Spleen (tissue), 11 donors: ENCODE results near the gene MPP4. TPM values are rescaled to one million over a fixed set of nuclear protein-coding genes. Genes with fewer than 3 reads are reported as not detected.
"Not testable (repeated sequence)": the region's sequence is repeated elsewhere in the genome, so short reads cannot be mapped to it uniquely, and the experiment has no call there.

ENCODE experiments used
- DNase-seq: peaks from one replicate; pipeline ENCODE4 v3.0.0-alpha.2; 2020
- H3K27ac ChIP-seq, 8 donors: fragments of 200-600 bp; sonication (generic) in 7 of 8; 1 replicate in 4 of 8; 2 replicates in 4 of 8; pipeline versions ENCODE4 v1.5.0 to v1.8.0; 2016 to 2021; ENCODE audit warnings: inconsistent platforms in 4 of 8, mild to moderate bottlenecking in 4 of 8, moderate library complexity in 1 of 8
- H3K27me3 ChIP-seq, 7 donors: fragments of 200-600 bp; sonication (generic) in 6 of 7; replicated peaks in 1 of 7; 1 replicate in 4 of 7; 2 replicates in 3 of 7; pipeline versions ENCODE4 v1.5.0 to v1.8.0; 2016 to 2021; ENCODE audit warnings: inconsistent platforms in 3 of 7, mild to moderate bottlenecking in 1 of 7
- H3K36me3 ChIP-seq, 6 donors: fragments of 200-600 bp; sonication (generic) in 5 of 6; 1 replicate in 4 of 6; 2 replicates in 2 of 6; pipeline versions ENCODE4 v1.5.0 to v1.8.0; 2016 to 2021; ENCODE audit warnings: inconsistent platforms in 2 of 6
- H3K4me1 ChIP-seq, 6 donors: fragments of 200-600 bp; sonication (generic) in 5 of 6; 1 replicate in 3 of 6; 2 replicates in 3 of 6; pipeline versions ENCODE4 v1.5.0 to v1.8.0; 2016 to 2021; ENCODE audit warnings: inconsistent platforms in 3 of 6
- H3K4me3 ChIP-seq, 8 donors: fragments of 200-600 bp; sonication (generic) in 7 of 8; 1 replicate in 4 of 8; 2 replicates in 4 of 8; pipeline versions ENCODE4 v1.5.0 to v1.8.0; 2016 to 2021; ENCODE audit warnings: inconsistent platforms in 4 of 8, mild to moderate bottlenecking in 4 of 8, moderate library complexity in 2 of 8
- H3K9me3 ChIP-seq, 8 donors: fragments of 200-600 bp; sonication (generic) in 7 of 8; 1 replicate in 4 of 8; 2 replicates in 4 of 8; pipeline versions ENCODE4 v1.5.0 to v1.8.0; 2016 to 2021; ENCODE audit warnings: inconsistent platforms in 4 of 8
- POLR2A ChIP-seq, 3 donors: fragments of 450-650 bp; IDR thresholded peaks; one replicate each; pipeline ENCODE4 v1.5.1; 2017; ENCODE audit warnings: antibody characterized with exemption in 3 of 3, mild to moderate bottlenecking in 1 of 3
- POLR2AphosphoS5 ChIP-seq, 3 donors: sonication (generic); formaldehyde crosslinking; IDR thresholded peaks; one replicate each; pipeline ENCODE4 v1.5.1; 2017; ENCODE audit warnings: antibody characterized with exemption in 3 of 3
- WGBS, 5 donors: extraction: QIAGEN DNeasy Blood & Tissue Kit in 3 of 5; methylation state at CpG; one replicate each; pipeline versions ENCODE4 v1.1.5 to v1.1.7; 2013 to 2018; 5-methylcytosine and 5-hydroxymethylcytosine counted together
- intact Hi-C: fragments of 100-400 bp; cut with DNase I; formaldehyde crosslinking; loops from one replicate; pipeline ENCODE4 v1.15.0; 2023; ENCODE audit warnings: low total_unique reads
- polyA plus RNA-seq, 3 donors: library from polyadenylated mRNA; stranded (reverse); fragments of 200-250 nt; gene quantifications; one replicate each; pipeline ENCODE4 v1.2.1, GENCODE V29; 2013
- total RNA-seq, 7 donors: library from RNA; depleted of rRNA in 3 of 7; stranded (reverse); fragments of >200 nt in 3 of 7; fragmentation: NEBNext Ultra II Directional in 4 of 7; extraction: Animal tissue kit (Norgen Biotek cat#: 25700) in 4 of 7; gene quantifications; one replicate each; pipeline versions ENCODE4 v1.1.0 to v1.2.1, GENCODE V29; 2016 to 2021
- TF ChIP-seq, protein P1 (sequence below), 11 experiments: fragments of 200-600 bp in 7 of 11; fragments of 450-650 bp in 4 of 11; sonication (generic) in 4 of 11; IDR thresholded peaks in 8 of 11; conservative IDR thresholded peaks in 3 of 11; 1 replicate in 7 of 11; 2 replicates in 4 of 11; pipeline versions ENCODE4 v1.4.0 to v1.8.0; 2016 to 2021; ENCODE audit warnings: antibody characterized with exemption in 11 of 11, inconsistent platforms in 4 of 11, mild to moderate bottlenecking in 1 of 11
- donor health status: healthy with polysubstance abuse.
- donor health status: DM: no; HTN: no; CAD: no; lungs with moderate emphysema.
- donor health status: DM: no; HTN: no; CAD: no.
- donor health status: Bipolar disorder and iron deficiency.
- donor health status: healthy.
- donor health status: DM: no; HTN: no; CAD: no.
- donor health status: DM: yes; HTN: yes; CAD: no.

Gene MPP4
- total and polyA plus RNA-seq, 10 donors = 0.13 to 4.3 (median 1.1) TPM

DNA sequence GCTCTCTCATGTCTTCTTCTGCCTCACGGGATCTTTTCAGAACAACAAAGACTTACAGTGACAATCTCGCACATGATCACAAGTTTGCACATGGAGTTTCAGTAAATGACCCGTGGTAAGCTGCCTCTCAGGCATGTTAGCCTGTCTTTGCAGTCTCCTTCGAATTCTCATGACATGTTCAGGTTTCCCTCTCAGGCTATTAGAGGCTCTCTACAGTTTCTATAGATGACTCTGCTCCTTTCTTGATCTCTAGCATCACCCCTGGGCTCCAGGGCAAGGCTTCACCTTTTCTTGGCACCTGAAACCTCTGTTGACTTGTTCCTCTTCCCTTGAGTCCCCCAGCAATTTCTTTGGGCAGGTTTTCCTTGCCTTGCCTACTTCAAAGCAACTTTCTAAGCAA, 23.0 kb downstream of the MPP4 start:
- H3K36me3 ChIP-seq = no peaks in the 10 kb centered on the region
- no peak overlapping the region for H3K4me3 ChIP-seq
- peaks cover 0 to 4% (median 0%) of the 10 kb centered on the region in 8 donors for H3K9me3 ChIP-seq
- TF ChIP-seq, protein P1, sequence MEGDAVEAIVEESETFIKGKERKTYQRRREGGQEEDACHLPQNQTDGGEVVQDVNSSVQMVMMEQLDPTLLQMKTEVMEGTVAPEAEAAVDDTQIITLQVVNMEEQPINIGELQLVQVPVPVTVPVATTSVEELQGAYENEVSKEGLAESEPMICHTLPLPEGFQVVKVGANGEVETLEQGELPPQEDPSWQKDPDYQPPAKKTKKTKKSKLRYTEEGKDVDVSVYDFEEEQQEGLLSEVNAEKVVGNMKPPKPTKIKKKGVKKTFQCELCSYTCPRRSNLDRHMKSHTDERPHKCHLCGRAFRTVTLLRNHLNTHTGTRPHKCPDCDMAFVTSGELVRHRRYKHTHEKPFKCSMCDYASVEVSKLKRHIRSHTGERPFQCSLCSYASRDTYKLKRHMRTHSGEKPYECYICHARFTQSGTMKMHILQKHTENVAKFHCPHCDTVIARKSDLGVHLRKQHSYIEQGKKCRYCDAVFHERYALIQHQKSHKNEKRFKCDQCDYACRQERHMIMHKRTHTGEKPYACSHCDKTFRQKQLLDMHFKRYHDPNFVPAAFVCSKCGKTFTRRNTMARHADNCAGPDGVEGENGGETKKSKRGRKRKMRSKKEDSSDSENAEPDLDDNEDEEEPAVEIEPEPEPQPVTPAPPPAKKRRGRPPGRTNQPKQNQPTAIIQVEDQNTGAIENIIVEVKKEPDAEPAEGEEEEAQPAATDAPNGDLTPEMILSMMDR (IDR thresholded peaks at IDR 0.05 in 8 of 11, conservative IDR thresholded peaks at IDR 0.05 in 3 of 11) = no peak
- no peak for TF ChIP-seq POLR2AphosphoS5 (IDR thresholded peaks at IDR 0.05)
- TF ChIP-seq POLR2A (IDR thresholded peaks at IDR 0.05) = no peak
- H3K27me3 ChIP-seq = no peaks in the 10 kb centered on the region
- H3K4me1 ChIP-seq = no peaks in the 10 kb centered on the region
- no peak for DNase-seq
- no peak overlapping the region for H3K27ac ChIP-seq
- intact Hi-C loops = no loop called here
- 65 to 86% (median 84%) methylated on average over 4 of the region's 4 CpGs for WGBS, 5 donors

DNA sequence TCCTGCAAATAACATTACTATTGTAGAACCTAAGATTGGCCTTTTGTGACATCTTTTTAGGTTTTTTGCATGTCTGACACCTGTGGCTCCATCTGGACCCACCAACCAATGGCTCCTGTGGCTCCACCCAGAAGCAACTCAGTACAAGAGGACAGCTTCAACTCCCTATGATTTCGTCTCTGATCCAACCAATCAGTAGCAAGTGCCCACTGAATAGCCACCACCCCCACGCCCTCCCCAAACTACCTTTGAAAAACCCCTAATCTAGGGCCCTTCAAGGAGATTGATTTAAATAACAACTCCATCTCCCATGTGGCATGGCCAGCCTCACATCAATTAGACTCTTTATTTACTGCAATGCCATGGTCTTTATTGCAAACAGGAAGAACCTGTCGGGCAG, 23.6 kb downstream of the MPP4 start:
- Histone ChIP-seq H3K27me3 (no peaks in the 10 kb centered on the region), H3K36me3 (no peaks in the 10 kb centered on the region), H3K9me3 (peaks cover 0 to 4% (median 0%) of the 10 kb centered on the region in 8 donors), H3K4me3 (no peak overlapping the region), H3K4me1 (no peaks in the 10 kb centered on the region), H3K27ac (no peak overlapping the region)
- DNase-seq = no peak
- TF ChIP-seq POLR2AphosphoS5 (IDR thresholded peaks at IDR 0.05) (no peak), POLR2A (IDR thresholded peaks at IDR 0.05) (no peak)
- TF ChIP-seq, protein P1 (IDR thresholded peaks at IDR 0.05 in 8 of 11, conservative IDR thresholded peaks at IDR 0.05 in 3 of 11) = no peak
- 81 to 87% (median 85%) methylated on average over 3 of the region's 3 CpGs for WGBS, 5 donors
- intact Hi-C loops = no loop called here

DNA sequence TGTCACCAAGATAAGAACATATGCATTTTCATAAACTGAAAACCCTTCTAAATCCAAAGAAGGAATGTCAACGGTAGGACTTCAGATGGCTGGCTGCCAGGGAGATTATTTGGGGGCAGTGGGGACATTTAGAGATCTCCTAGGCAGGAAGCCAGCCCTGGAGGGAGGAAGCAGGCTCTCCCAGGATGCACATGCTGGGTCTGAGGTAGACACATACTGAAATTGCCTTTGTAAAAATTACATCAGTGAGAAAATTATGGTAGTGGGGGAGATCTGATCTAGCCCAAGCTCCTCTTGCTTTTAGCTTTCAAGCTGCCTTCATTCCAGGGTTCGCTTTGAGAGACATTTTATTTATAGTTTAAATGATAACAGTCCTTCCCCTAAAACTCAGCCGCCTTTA, 24.1 kb downstream of the MPP4 start:
- TF ChIP-seq POLR2A (IDR thresholded peaks at IDR 0.05) (no peak), POLR2AphosphoS5 (IDR thresholded peaks at IDR 0.05) (no peak)
- TF ChIP-seq, protein P1 (IDR thresholded peaks at IDR 0.05 in 8 of 11, conservative IDR thresholded peaks at IDR 0.05 in 3 of 11) = no peak
- H3K9me3 ChIP-seq = peaks cover 0 to 4% (median 0%) of the 10 kb centered on the region in 8 donors
- no peak overlapping the region for H3K27ac ChIP-seq
- H3K4me1 ChIP-seq = no peaks in the 10 kb centered on the region
- no peaks in the 10 kb centered on the region for H3K36me3 ChIP-seq
- intact Hi-C loops = no loop called here
- WGBS, 5 donors = 59 to 74% (median 69%) methylated on average over 3 of the region's 3 CpGs
- no peaks in the 10 kb centered on the region for H3K27me3 ChIP-seq
- H3K4me3 ChIP-seq = no peak overlapping the region
- DNase-seq = no peak

DNA sequence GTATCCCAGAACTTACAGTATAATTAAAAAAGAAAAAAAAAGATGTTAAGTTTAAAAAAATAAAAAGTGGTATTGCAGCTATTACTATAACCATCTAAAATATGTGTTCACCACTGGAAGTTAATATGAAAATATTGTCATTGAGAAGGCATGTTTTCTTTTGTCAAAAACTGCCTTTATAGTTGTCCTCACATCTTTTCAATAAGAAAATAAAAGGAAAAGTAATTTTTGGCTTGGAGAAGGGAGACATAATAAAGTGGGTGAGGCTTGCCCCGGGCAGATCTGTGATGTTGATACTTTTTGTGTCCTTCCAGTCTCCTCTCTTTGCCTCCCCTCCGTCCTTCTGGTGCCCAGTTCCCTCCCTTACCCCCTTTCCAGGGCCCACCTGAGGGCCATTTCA, 24.9 kb downstream of the MPP4 start:
- H3K4me1 ChIP-seq = no peaks in the 10 kb centered on the region
- H3K27ac ChIP-seq = no peak overlapping the region
- WGBS, 5 donors = 78 to 88% (median 82%) methylated on average over 2 of the region's 2 CpGs
- no peak overlapping the region for H3K4me3 ChIP-seq
- no peak for DNase-seq
- no peaks in the 10 kb centered on the region for H3K36me3 ChIP-seq
- no peak for TF ChIP-seq POLR2AphosphoS5 (IDR thresholded peaks at IDR 0.05)
- TF ChIP-seq POLR2A (IDR thresholded peaks at IDR 0.05) = no peak
- TF ChIP-seq, protein P1 (IDR thresholded peaks at IDR 0.05 in 8 of 11, conservative IDR thresholded peaks at IDR 0.05 in 3 of 11) = no peak
- no peaks in the 10 kb centered on the region for H3K27me3 ChIP-seq
- intact Hi-C loops = no loop called here
- peaks cover 0 to 4% (median 0%) of the 10 kb centered on the region in 8 donors for H3K9me3 ChIP-seq

DNA sequence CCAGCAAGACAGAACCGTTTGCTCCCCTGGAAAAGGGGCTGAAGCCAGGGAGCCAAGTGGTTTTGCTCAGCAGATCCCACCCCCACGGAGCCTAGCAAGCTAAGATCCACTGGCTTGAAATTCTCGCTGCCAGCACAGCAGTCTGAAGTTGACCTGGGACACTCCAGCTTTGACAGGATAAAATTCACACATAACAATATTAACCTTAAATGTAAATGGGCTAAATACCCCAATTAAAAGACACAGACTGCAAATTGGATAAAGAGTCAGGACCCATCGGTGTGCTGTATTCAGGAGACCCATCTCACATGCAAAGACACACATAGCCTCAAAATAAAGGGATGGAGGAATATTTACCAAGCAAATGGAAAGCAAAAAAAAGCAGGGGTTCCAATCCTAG, 27.2 kb downstream of the MPP4 start:
- H3K4me1 ChIP-seq, DNase-seq, H3K9me3 ChIP-seq, intact Hi-C loops, H3K27ac ChIP-seq, H3K4me3 ChIP-seq, H3K36me3 ChIP-seq, H3K27me3 ChIP-seq: not testable (repeated sequence)
- WGBS, 5 donors = 55 to 63% (median 61%) methylated on average over 4 of the region's 4 CpGs
